Measurements from ENCODE around the gene SLC8A2. TPM values are rescaled to one million over a fixed set of nuclear protein-coding genes. Genes with fewer than 3 reads are reported as not detected.

SLC8A2 gene
- total and polyA plus RNA-seq, 2 of the 4 experiments (the other 2 are of a cell fraction) = 0.05 TPM; not detected in 1

DNA sequence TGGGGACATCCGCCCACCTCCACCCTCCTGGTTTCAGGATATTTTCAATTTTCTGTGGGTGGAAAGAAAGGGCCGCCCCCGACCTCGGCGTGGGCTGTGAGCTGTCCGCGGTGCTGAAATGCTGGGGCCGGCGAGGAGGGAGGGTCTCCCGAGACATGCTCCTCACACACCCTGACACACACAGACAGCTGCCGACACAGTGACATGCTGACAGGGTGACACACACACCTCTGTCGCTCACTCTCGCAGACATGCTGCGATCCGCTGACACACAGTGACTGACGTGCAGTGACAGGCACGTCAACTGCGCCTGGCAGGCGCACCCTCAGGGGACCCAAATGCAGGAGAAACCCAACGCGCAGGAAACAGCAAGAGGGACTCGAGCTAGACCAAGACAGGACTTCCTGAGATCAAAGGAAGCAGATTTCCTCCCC, 27.3 kb downstream of the SLC8A2 start:
- POLR2A ChIA-PET (ENCODE audit: unreplicated experiment) = no interaction called here
- WGBS, 2 experiments (ENCODE audit: extremely low coverage in 2 of 2, insufficient read length in 1 of 2) = 41% methylated on average over 12 of the region's 22 CpGs; no CpG with 5 or more reads in 1 of the 2 experiments

More for the DNA sequence above, 27.3 kb downstream of the SLC8A2 start:
- peaks cover 2% of the 10 kb centered on the region; the same call in 1 of the 2 replicates for H3K4me1 ChIP-seq (ENCODE audit: control insufficient read depth, insufficient read depth, low read length)
- H4K91ac ChIP-seq (ENCODE audit: insufficient read depth, low read depth, low read length) = no peak overlapping the region
- CTCF ChIA-PET = no interaction called here
- H2AK9ac ChIP-seq (replicated peaks; ENCODE audit: low read depth, low read length, poor library complexity) = no peak overlapping the region
- H3K23ac ChIP-seq (ENCODE audit: low read depth, low read length) = no peak overlapping the region; the same call in 1 of the 2 replicates
- peaks cover 73% of the 10 kb centered on the region for H3K27me3 ChIP-seq (ENCODE audit: control insufficient read depth, insufficient read depth, low read length)
- H3K27ac ChIP-seq (ENCODE audit: insufficient read depth, low read length) = no peak overlapping the region
- no peak overlapping the region for H2BK5ac ChIP-seq (ENCODE audit: low read depth, low read length, poor library complexity, severe bottlenecking)
- intact Hi-C loops (cut with micrococcal nuclease) = no loop called here
- H3K56ac ChIP-seq (ENCODE audit: extremely low read depth, insufficient read depth, low read length) = no peak overlapping the region
- TF ChIP-seq RCOR1 (IDR thresholded peaks at IDR 0.05; ENCODE audit: insufficient replicate concordance, low read length) (no peak), USF2 (IDR thresholded peaks at IDR 0.05; ENCODE audit: low read depth, low read length) (no peak), CTCF (conservative IDR thresholded peaks at IDR 0.05; ENCODE audit: low read depth, low read length) (no peak), RFX5 (IDR thresholded peaks at IDR 0.05; ENCODE audit: low read depth, low read length) (no peak), MAZ (IDR thresholded peaks at IDR 0.05; ENCODE audit: borderline replicate concordance, low read depth, low read length) (no peak), MXI1 (IDR thresholded peaks at IDR 0.05; ENCODE audit: borderline replicate concordance, low read depth, low read length) (no peak)
- H3K36me3 ChIP-seq (ENCODE audit: control insufficient read depth, insufficient read depth, low read length) = no peaks in the 10 kb centered on the region
- no peak overlapping the region for H2BK15ac ChIP-seq (ENCODE audit: low read depth, low read length)
- ATAC-seq (ENCODE audit: low read depth) (no peak), DNase-seq (no peak)
- H2AK5ac ChIP-seq (ENCODE audit: low read depth, low read length) = no peak overlapping the region
- no peak overlapping the region for H2AFZ ChIP-seq (replicated peaks; ENCODE audit: low read length, poor library complexity)
- H4K8ac ChIP-seq (ENCODE audit: low read depth in 2 of 2, low read length in 2 of 2) = no peak overlapping the region
- H3K4me3 ChIP-seq (ENCODE audit: insufficient read depth, low read depth, low read length) = no peak overlapping the region
- H3K79me1 ChIP-seq (ENCODE audit: low read depth in 1 of 2, low read length in 2 of 2) = no peaks in the 10 kb centered on the region
- peaks cover 6% of the 10 kb centered on the region; the same call in 1 of the 2 replicates for H3K9me3 ChIP-seq (ENCODE audit: control insufficient read depth, insufficient read depth, low read length)
- no peak overlapping the region for H3K4me2 ChIP-seq (ENCODE audit: low read depth, low read length)
- no peaks in the 10 kb centered on the region for H3K9me1 ChIP-seq (ENCODE audit: insufficient read depth, low read length)
- H2BK20ac ChIP-seq (ENCODE audit: low read depth, low read length) = no peak overlapping the region
- H3K4ac ChIP-seq (ENCODE audit: low read depth, low read length) = no peak overlapping the region
- dilution Hi-C loops (cut with HindIII; ENCODE audit: low sequenced_read_pairs, unreplicated experiment) = no loop called here
- no peak overlapping the region for H2BK120ac ChIP-seq (ENCODE audit: low read depth, low read length)
- no peaks in the 10 kb centered on the region for H4K20me1 ChIP-seq (ENCODE audit: insufficient read depth, low read length)
- no TSS peak for BruUV-seq (replicated peaks)
- H3K18ac ChIP-seq (ENCODE audit: low read depth, low read length) = no peak overlapping the region
- H3K14ac ChIP-seq (replicated peaks; ENCODE audit: low read depth, low read length) = no peak overlapping the region
- H4K5ac ChIP-seq (ENCODE audit: low read depth, low read length) = no peak overlapping the region
- in situ Hi-C loops (cut with MboI; ENCODE audit: low sequenced_read_pairs) = no loop called here
- H3K9ac ChIP-seq (ENCODE audit: low read depth, low read length) = no peak overlapping the region

Measured in IMR-90 (cell line).